NCI-H128 (cell line): ENCODE results near the gene ABHD17C.
"Not testable (repeated sequence)": the region's sequence is repeated elsewhere in the genome, so short reads cannot be mapped to it uniquely, and the experiment has no call there.

Source experiments
- DNase-seq: peaks from one replicate; lab custom pipeline; 2025; ENCODE audit not compliant: unreplicated experiment; lab: John Stamatoyannopoulos, UW

The ABHD17C gene

GRCh38 chr15:80695099-80695910 is at the start of gene ABHD17C:
TSS of gene ABHD17C (plus strand) at chr15:80695310. CDS start at chr15:80695430, 120 bp downstream.
- no peak for DNase-seq

- no peak for DNase-seq
Measured at GRCh38 chr15:80645494-80646065, 49.5 kb upstream of the ABHD17C start.

DNA sequence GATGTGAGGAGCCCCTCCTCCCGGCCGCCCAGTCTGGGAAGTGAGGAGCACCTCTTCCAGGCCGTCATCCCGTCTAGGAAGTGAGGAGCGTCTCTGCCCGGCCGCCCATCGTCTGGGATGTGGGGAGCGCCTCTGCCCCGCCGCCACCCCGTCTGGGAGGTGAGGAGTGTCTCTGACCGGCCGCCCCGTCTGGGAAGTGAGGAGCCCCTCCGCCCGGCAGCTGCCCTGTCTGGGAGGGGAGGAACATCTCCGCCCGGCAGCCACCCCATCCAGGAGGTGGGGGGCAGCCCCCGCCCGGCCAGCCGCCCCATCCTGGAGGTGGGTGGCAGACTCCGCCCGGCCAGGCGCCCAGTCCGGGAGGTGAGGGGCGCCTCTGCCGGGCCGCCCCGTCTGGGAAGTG is 47.7 kb upstream of the ABHD17C start:
- DNase-seq, result not testable (repeated sequence)

- DNase-seq, result no peak
Measured at GRCh38 chr15:80654299-80654698, 40.8 kb upstream of the ABHD17C start.

GRCh38 chr15:80659375-80659774 is 35.7 kb upstream of the ABHD17C start:
- no peak for DNase-seq

DNA sequence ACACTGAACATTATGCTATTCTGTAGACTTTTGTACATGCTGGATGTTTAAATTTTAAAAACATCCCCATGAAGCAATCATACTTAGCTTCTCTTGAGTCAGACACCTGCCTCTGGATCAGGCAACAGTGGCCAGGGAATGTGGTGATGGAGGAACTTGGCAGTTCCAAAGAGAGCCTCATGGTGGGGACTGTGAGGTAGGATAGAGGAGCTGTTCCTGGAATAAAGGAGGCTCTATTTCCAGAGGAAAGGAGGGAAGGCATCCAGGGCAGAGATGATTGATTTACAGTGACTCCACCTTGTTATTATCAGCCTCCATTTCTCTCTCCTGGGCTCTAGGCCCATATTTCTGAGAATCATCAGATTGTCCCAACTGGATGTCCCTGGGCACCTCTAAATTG is 35.0 kb upstream of the ABHD17C start:
- DNase-seq, result no peak

- no peak for DNase-seq
Measured at GRCh38 chr15:80662129-80662528, 33.0 kb upstream of the ABHD17C start.

DNA sequence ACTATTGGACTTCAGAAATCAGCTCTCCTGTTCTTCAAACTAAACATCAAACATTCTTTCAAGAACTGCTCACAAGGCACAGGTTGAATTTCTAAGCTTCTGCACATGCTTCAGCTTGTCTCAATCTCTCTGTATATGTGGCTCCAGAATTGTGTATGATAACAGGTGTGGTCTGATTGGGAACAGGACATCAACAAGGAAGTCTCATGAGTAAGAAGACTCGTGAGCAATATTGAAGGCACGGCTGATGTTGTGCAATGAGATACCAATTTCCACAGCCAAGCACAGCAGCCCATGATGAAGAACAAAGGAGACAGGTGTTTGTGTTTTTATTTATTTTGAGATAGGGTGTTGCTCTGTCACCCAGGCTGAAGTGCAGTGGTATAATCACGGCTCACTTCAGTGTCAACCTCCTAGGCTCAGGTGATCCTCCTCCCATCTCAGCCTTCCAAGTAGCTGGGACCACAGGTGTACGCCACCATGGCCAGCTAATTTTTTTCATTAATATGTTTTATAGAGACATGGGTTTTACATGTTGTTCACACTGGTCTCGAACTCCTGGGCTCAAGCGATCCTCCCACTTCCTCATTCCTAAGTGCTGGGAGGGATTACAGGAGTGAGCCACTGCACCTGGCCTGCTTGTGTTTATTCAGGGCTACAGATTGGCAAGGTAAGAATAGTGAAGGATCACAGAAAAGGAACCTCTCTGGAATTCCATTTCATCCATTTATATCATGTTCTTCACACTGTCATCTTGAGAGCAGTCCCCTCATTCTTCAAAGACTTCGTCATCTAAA is 32.2 kb upstream of the ABHD17C start:
- no peak for DNase-seq

- DNase-seq, result no peak
Measured at GRCh38 chr15:80665151-80665550, 30.0 kb upstream of the ABHD17C start.

DNA sequence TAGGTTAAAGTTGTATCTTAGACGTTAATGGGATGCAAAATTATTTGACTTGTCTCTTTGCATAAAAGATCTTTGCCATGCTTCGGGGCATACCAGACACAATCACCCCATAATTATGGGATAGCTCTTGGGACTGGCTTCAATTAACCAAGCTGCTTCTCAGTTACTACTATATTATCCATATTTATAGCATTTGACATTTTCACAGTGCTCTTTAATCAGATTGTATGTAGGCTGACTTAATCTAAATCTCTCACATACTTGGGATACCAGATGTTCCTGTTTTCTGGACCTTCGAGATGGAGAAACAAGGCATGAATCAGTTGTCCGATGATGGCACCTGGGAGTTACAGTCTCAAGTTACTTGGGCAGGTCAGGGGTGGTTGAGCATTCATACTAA is 27.2 kb upstream of the ABHD17C start:
- no peak for DNase-seq

DNA sequence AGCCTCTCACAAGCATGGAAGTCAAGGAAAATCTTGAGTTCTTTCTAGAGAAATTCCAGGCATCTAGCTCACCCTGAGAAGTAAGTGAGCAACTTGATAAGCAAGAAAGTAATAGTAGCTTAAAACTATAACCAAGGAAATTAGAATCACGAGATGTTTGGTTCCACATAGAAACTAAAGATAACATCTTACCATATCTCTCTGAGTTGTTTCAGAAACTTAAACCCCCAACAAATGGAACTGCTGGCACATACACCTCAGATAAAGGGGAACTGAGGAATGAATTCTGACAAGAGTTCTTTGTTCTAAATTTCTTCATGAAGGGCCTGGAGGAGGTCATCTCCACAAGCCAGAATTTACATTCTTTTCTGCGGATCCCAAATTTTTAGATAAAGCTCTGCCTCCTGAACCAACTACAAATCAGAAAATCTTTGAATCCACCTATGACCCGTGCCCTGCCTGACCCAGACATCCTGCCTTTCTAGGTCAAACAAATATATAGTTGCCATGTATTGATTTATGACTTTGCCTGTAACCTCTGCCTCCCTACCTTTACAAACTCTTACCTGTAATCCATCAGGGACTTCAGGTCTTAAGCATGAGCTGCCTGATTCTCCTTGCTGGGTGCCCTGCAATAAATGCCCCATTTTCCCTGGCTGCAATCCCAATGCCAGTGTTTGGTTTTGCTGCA is 26.4 kb upstream of the ABHD17C start:
- no peak for DNase-seq

DNA sequence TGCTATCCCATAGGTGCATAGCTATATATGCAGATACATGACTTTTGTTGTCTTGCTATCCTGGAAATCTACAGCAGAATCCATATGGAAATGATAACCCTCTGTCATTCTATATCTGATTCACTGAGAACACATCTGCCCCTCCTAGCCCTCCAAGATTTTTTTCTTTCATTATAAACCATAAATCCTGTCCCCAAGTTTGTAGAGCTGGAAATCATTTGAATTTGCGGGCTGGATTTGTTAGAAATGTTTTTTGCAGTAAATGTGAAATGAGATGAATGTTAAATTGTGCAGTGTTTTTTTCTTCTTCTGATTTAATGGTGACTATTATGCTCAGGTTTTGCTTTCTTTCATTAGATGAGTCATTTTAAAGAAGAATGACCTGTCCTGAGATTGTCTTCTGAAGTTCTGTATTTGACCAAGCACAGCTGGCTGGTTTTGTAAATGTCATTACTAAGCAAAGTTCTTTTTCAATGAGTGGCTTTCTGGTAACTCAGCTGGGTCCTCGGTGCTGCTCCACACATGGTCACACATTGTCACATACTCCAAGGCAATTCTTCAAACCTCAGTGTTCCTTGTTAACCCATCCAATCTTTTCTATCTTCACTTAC is 25.3 kb upstream of the ABHD17C start:
- no peak for DNase-seq

DNA sequence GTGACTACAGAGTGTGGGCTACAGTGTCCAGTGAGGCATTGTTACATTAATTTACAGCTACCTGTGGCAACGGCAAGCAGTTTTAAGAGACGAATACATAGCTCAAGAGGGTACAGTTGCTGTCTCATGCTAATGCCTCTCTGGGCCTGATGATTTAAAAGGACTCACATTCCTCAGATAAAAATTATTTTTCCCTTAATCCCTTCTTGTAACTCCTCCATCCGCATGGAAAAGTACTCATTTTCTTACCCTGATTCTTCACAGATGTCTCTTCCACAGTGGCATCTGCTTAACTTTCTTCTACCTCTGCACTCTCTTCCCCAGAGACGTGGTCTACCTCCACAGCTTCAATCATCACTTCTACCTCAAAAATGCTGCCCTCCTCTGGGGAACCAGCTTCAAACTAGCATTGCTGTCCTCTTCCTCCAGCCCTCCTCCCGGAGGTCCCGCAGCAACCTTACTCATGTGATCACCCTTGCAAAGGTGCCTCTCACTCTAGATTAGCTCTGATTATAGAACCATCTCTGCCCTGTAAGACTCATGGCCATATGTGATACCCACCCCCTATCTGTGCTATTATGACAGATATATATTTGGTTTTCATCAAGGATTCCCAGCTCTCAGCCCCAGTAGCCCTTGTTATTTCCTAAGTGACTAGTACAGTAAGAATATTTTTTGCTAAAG is 21.4 kb upstream of the ABHD17C start:
- DNase-seq, result no peak

DNA sequence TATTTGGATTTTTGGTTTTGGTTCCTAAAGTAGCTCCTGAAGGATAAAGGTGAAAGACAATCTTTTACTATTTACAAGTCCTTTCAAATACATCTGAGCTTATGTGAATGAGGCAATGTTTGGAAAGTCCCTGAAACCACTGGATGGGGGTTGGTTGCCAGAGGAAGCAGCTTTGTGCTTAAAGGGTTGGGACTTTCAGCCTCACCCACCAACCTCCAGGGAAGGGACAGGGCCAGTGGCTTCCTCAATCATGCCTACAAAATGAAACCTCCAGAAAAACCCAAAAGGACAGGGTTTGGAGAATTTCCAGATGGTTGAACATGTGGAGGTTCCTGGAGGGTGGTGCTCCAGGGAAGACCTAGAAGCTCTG is 20.9 kb upstream of the ABHD17C start:
- DNase-seq, result no peak

- no peak for DNase-seq
Measured at GRCh38 chr15:80677041-80677440, 18.1 kb upstream of the ABHD17C start.

GRCh38 chr15:80679167-80679803 is 15.8 kb upstream of the ABHD17C start:
- no peak for DNase-seq

DNA sequence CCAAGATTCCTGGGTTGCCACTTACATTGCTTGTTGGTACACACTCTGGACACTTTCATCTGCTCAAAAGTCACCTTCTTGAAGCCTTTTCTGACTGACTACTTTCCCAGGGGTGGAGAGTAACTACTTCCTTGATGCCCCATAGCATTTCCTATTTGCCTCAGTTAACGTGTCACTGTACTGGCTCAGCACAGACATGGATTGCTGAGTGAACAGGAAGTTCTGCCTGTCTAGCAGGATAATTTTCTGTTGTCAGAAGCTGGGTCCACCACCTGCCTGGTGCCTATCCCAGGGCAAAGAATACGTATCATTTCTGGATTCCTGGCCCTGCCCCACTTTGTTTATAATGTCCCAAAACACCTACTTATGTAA is 15.3 kb upstream of the ABHD17C start:
- no peak for DNase-seq

DNA sequence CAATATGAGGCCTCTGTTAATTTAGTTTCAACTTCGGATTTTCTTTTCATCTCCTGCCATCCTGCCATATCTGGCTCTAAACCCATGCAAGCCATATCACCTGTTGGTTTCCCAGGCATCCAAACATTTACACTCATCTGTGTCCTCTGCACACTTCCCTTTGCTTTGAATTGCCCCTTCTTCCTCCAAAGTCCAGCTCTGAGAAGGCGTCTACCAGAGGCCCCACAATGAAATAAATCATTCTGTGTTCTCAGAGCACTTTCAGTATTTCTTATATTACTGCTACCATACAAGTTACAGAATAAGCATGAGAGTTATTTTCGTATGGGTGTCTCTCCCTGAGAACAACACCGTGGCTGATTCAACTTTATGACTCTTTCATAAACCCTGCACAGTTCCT is 12.9 kb upstream of the ABHD17C start:
- no peak for DNase-seq

DNA sequence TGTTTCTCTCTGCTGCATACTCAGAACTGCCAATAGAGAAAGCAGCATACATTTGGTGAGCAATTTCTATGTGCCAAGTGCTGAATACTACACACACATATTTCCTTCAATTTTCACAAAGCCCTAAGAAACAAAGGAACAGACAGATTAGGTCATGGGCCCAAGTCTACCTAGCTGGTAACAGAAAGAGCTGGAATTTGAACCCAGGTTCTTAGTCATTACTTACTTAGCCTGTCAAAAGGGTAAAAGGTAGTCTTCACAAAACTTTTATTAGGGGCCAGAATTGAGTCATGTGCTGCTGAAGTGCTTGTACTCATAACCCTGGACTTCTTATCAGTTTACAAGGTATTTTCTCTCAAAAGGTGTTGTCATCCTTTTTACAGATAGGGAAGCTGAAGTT is 10.4 kb upstream of the ABHD17C start:
- DNase-seq, result no peak

- no peak for DNase-seq
Measured at GRCh38 chr15:80685628-80686027, 9.5 kb upstream of the ABHD17C start.
